ENCODE results near the gene TMEM154.

TMEM154 gene

DNA sequence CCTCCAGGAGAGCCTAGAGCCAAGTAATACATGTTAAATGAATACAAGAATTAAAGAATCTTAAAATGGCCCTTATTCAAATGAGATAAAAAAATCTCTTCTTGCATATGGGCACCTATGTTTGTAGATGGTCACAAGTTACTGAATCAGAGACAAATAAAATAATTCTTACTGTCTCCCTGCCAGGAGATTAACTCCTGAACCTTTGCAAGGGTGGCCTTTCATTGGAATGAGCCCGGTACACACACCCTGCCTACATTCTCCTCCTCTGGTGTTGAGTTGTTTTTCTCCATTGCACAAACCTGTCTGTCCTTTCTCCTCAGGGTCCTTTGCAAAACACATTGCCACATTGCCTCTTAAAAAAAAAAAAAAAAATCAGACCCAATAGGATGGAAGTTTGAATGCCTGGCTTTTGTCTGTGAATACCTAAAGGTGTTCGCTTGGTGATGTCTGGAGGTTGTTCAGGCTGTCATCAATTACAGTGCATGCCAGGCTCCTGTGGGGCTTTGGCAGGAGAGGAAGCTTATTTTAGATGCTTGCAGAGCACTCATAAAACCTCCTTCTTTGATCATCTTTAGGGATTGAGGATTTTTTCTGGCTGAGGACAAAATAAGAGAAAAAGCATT is 8.3 kb upstream of the TMEM154 start:
- TF ChIP-seq, protein P1, sequence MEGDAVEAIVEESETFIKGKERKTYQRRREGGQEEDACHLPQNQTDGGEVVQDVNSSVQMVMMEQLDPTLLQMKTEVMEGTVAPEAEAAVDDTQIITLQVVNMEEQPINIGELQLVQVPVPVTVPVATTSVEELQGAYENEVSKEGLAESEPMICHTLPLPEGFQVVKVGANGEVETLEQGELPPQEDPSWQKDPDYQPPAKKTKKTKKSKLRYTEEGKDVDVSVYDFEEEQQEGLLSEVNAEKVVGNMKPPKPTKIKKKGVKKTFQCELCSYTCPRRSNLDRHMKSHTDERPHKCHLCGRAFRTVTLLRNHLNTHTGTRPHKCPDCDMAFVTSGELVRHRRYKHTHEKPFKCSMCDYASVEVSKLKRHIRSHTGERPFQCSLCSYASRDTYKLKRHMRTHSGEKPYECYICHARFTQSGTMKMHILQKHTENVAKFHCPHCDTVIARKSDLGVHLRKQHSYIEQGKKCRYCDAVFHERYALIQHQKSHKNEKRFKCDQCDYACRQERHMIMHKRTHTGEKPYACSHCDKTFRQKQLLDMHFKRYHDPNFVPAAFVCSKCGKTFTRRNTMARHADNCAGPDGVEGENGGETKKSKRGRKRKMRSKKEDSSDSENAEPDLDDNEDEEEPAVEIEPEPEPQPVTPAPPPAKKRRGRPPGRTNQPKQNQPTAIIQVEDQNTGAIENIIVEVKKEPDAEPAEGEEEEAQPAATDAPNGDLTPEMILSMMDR (IDR thresholded peaks at IDR 0.05; ENCODE audit: low read depth, low read length) = no peak
- DNase-seq (ENCODE audit: low read depth in 2 of 2) = no peak
- H3K4me3 ChIP-seq (replicated peaks in 1 of 2; ENCODE audit: low read depth in 2 of 2, low read length in 2 of 2) = no peak overlapping the region

DNA sequence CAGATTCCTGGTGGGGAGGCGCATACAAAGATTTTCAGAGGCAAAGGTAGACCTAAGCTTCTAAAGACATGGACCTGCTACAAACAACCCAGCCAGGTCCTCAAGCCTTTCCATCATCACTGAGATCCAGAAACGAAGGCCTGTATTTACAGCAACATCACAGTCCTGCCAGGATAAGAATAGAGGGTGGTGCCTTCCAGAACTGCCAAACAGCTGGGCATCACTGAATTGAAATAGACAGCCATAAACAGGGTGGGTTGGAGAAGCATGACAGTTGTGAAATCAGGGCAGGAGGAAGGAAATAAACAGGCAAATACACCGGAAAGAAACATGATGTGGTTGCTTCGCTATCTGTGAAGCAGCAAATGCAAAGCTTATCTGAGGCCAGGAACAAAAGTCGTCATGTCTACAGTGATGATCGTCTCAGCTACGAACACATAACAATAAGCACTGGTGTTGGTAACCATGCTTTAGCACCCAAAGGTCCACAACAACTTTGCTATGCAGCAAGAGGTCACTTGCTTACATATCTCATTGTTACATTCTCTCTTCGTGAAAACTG is 6.7 kb upstream of the TMEM154 start:
- DNase-seq (ENCODE audit: low read depth in 2 of 2) = no peak
- H3K4me3 ChIP-seq (replicated peaks in 1 of 2; ENCODE audit: low read depth in 2 of 2, low read length in 2 of 2) = no peak overlapping the region
- TF ChIP-seq, protein P1 (IDR thresholded peaks at IDR 0.05; ENCODE audit: low read depth, low read length) = no peak

DNA sequence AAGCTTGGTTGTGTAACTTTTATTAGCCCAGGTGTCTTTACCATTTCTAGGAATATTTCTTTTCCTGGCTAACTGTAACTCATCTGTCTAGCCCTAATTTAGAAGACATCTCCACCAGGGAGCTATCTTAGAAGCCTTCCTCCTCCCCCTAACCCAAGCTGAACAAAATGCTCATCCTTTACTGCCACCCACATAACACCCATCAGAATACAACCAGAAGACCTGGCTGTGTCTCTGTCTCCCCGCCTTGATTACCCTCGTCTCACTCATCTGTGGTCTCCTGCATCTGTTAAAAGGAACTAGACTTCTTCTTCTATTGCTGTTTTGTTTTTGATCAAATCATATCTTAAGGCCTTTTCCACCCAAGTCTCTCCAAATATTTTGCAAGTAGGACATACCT is 4.8 kb upstream of the TMEM154 start:
- TF ChIP-seq, protein P1 (IDR thresholded peaks at IDR 0.05; ENCODE audit: low read depth, low read length) = no peak
- no peak for DNase-seq (ENCODE audit: low read depth in 2 of 2)
- no peak overlapping the region for H3K4me3 ChIP-seq (replicated peaks in 1 of 2; ENCODE audit: low read depth in 2 of 2, low read length in 2 of 2)

DNA sequence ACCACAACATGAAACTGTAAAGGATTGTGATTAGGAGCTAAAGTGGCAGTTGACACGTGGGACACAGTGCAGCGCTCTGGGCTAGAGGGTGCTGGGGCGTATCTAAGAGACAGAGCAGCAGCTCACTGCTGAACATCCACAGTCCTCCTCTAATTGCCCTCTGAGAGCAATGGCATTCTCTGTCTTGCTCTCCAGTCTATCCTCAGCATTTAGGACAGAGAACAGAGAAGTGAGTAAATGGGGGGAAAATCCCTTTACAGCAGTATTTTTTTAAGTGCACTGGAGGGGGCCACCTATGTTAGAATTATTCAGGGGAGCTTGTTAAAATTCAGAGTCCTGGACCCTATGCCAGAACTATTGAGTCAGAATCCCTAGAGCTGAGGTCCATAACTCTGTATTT is 4.2 kb upstream of the TMEM154 start:
- TF ChIP-seq, protein P1 (IDR thresholded peaks at IDR 0.05; ENCODE audit: low read depth, low read length) = no peak
- H3K4me3 ChIP-seq (replicated peaks in 1 of 2; ENCODE audit: low read depth in 2 of 2, low read length in 2 of 2) = no peak overlapping the region
- DNase-seq (ENCODE audit: low read depth in 2 of 2) = no peak

DNA sequence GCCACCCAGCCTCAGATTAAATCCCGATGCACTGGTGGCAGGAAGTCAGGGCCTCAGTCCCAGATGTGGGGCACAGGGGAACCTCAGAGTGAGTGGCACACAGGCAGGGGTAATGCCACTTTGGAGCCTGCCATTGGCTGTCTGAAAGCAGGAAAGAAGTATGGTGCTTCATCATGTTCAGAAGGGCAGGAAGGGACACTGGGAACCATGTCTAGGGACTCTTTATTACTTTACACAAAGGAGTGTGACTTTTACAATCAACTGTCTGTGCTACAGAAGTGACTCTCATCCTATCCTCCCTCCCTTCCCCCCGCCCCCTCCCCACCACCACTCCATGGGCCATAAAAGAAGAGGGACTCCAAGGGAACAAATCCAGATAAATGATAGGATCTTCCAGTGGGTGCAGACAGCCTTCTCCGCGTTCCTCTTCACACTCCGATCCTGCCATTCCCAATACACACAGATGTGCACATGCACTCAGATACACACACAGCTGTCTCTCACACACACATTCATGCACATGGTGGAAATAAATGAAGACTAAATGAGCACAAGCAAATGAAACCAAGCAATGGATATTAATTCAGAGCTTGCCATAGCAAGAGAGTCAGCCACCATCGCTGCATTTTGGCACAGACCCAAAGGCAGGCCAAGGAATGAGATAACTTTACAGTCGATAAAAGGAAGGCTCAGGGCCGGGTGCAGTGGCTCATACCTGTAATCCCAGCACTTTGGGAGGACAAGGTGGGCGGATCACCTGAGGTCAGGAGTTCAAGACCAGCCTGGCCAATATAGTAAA is 2.5 kb upstream of the TMEM154 start:
- H3K4me3 ChIP-seq (replicated peaks in 1 of 2; ENCODE audit: low read depth in 2 of 2, low read length in 2 of 2) = no peak overlapping the region
- DNase-seq (ENCODE audit: low read depth in 2 of 2) = no peak
- TF ChIP-seq, protein P1 (IDR thresholded peaks at IDR 0.05; ENCODE audit: low read depth, low read length) = no peak

DNA sequence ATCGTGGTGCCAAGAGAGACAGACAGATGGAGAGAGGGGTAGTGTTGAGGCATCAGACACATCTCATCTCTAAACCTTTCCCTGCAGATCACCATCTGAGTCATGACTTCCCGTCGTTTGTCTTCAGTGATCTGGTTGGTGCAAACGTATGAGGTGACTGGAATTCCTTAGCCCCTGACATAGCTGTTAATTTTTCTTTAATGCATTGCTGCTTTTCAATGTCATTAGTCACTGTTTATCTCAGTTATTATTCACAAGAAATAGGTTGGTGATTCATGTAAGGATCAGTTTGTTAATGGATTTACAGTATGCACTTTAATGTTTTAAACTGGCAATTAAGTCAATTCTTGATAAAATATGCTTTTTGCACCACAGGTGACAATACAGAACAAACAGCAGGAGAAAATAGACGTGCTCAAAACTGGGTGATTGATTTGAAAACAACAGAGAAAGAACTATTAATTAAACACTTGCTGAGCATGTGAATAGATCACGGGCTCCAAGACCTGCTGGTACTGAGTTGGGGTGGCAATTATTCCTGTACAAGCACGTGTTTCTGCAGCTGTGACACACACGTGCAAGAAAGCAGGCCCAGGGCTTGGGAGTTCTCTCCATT is 1.3 kb upstream of the TMEM154 start:
- TF ChIP-seq, protein P1 (IDR thresholded peaks at IDR 0.05; ENCODE audit: low read depth, low read length) = no peak
- no peak overlapping the region for H3K4me3 ChIP-seq (replicated peaks in 1 of 2; ENCODE audit: low read depth in 2 of 2, low read length in 2 of 2)
- DNase-seq (ENCODE audit: low read depth in 2 of 2) = peak; percentile 42 to 89
